ENCODE measurements around the gene RASAL2. TPM values are rescaled to one million over a fixed set of nuclear protein-coding genes. Genes with fewer than 3 reads are reported as not detected.

Gene RASAL2
- total RNA-seq, 2 experiments from 2014 or later = not detected

- H3K4me1 Mint-ChIP-seq (ENCODE audit: low read depth) = no peaks in the 10 kb centered on the region
- ChIA-PET POLR2A (no interaction called here), CTCF (interaction anchor here (0.9 to 3.1 kb wide), 5 partner anchors 19 to 474 kb away, joined by 3 to 11 read pairs (median 4); no protein-coding TSS in a partner anchor)
- H3K27ac Mint-ChIP-seq = no peak overlapping the region
- no peaks in the 10 kb centered on the region for H3K9me3 Mint-ChIP-seq
- H3K4me3 Mint-ChIP-seq = no peak overlapping the region
- H3K27me3 Mint-ChIP-seq = no peaks in the 10 kb centered on the region
- no peaks in the 10 kb centered on the region for H3K36me3 Mint-ChIP-seq (ENCODE audit: low read depth)
- TF ChIP-seq, protein P1, sequence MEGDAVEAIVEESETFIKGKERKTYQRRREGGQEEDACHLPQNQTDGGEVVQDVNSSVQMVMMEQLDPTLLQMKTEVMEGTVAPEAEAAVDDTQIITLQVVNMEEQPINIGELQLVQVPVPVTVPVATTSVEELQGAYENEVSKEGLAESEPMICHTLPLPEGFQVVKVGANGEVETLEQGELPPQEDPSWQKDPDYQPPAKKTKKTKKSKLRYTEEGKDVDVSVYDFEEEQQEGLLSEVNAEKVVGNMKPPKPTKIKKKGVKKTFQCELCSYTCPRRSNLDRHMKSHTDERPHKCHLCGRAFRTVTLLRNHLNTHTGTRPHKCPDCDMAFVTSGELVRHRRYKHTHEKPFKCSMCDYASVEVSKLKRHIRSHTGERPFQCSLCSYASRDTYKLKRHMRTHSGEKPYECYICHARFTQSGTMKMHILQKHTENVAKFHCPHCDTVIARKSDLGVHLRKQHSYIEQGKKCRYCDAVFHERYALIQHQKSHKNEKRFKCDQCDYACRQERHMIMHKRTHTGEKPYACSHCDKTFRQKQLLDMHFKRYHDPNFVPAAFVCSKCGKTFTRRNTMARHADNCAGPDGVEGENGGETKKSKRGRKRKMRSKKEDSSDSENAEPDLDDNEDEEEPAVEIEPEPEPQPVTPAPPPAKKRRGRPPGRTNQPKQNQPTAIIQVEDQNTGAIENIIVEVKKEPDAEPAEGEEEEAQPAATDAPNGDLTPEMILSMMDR (IDR thresholded peaks at IDR 0.05) = no peak
- ATAC-seq (no peak), DNase-seq (no peak)
- intact Hi-C loops (cut with micrococcal nuclease) = no loop called here
Measured at GRCh38 chr1:178528953-178529335, 435.0 kb downstream of the RASAL2 start.

- POLR2A ChIA-PET = no interaction called here
- intact Hi-C loops (cut with micrococcal nuclease) = loop anchor here (5.0 kb wide), 1 partner anchor 473 kb away; no protein-coding TSS in a partner anchor
- no peak for ATAC-seq
- Mint-ChIP-seq H3K4me1 (ENCODE audit: low read depth) (no peaks in the 10 kb centered on the region), H3K4me3 (no peak overlapping the region), H3K27ac (no peak overlapping the region), H3K27me3 (no peaks in the 10 kb centered on the region), H3K9me3 (no peaks in the 10 kb centered on the region), H3K36me3 (ENCODE audit: low read depth) (no peaks in the 10 kb centered on the region)
- DNase-seq = no peak
- CTCF ChIA-PET = interaction anchor here (0.9 to 3.1 kb wide), 4 partner anchors 18 to 473 kb away, joined by 3 to 11 read pairs (median 4); no protein-coding TSS in a partner anchor
- TF ChIP-seq, protein P1 (IDR thresholded peaks at IDR 0.05) = no peak
Measured at GRCh38 chr1:178529364-178530036, 435.6 kb downstream of the RASAL2 start.

DNA sequence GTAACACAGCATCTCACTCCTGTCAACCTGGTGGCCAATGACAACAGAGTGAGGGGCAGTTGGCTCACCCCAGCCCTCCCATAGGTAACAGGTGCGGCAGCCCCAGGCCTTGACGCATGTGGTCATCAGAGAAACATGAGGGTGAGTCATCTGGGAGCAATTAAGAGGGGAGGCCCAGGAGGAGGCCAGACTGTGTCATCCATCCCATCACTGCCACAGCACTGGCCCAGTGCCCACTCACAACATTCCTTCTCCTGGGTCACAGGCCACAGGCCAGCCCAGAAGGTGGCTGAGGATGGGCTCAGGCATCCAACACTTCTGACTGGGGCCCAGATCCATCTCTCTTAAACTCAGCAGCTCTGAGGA lies 436.1 kb downstream of the RASAL2 start:
- intact Hi-C loops (cut with micrococcal nuclease) = loop anchor here (5.0 kb wide), 1 partner anchor 472 kb away; no protein-coding TSS in a partner anchor

DNA sequence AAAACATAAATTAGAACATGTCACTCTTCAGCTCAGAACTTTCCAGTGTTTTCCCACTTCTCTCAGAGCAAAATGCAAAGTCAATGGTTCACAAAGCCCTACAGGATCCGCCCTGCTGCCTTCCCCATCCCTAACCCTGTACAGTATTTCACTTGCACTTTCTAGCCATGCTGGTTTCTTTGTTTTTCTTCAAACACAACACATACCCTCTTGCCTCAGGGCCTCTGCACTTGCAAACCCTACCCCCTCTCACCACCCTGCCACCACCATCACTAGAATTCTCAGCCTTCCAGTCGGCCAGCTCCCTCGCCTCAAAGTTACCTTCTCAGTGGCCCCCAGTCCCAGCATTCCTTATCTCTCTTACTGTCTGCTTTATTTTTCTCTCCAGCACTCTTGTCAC lies 436.6 kb downstream of the RASAL2 start:
- H3K9me3 Mint-ChIP-seq = no peaks in the 10 kb centered on the region
- H3K4me1 Mint-ChIP-seq (ENCODE audit: low read depth) = no peaks in the 10 kb centered on the region
- no peak for ATAC-seq
- H3K4me3 Mint-ChIP-seq = no peak overlapping the region
- DNase-seq = no peak
- no peak overlapping the region for H3K27ac Mint-ChIP-seq
- POLR2A ChIA-PET = no interaction called here
- intact Hi-C loops (cut with micrococcal nuclease) = loop anchor here (5.0 kb wide), 1 partner anchor 472 kb away; no protein-coding TSS in a partner anchor
- TF ChIP-seq, protein P1 (IDR thresholded peaks at IDR 0.05) = no peak
- CTCF ChIA-PET = interaction anchor here (0.6 to 1.2 kb wide), 5 partner anchors 12 to 231 kb away, joined by 3 read pairs; no protein-coding TSS in a partner anchor
- no peaks in the 10 kb centered on the region for H3K36me3 Mint-ChIP-seq (ENCODE audit: low read depth)
- H3K27me3 Mint-ChIP-seq = no peaks in the 10 kb centered on the region

More for the DNA sequence above, 436.1 kb downstream of the RASAL2 start:
- ChIA-PET CTCF (interaction anchor here (0.7 to 1.5 kb wide), 5 partner anchors 12 to 473 kb away, joined by 3 to 5 read pairs (median 3); no protein-coding TSS in a partner anchor), POLR2A (no interaction called here)
- Mint-ChIP-seq H3K9me3 (no peaks in the 10 kb centered on the region), H3K27me3 (no peaks in the 10 kb centered on the region), H3K27ac (no peak overlapping the region), H3K4me1 (ENCODE audit: low read depth) (no peaks in the 10 kb centered on the region), H3K36me3 (ENCODE audit: low read depth) (no peaks in the 10 kb centered on the region), H3K4me3 (no peak overlapping the region)
- no peak for ATAC-seq
- TF ChIP-seq, protein P1 (IDR thresholded peaks at IDR 0.05) = no peak
- DNase-seq = no peak

- Mint-ChIP-seq H3K27me3 (no peaks in the 10 kb centered on the region), H3K4me3 (no peak overlapping the region), H3K9me3 (no peaks in the 10 kb centered on the region), H3K36me3 (ENCODE audit: low read depth) (no peaks in the 10 kb centered on the region), H3K27ac (no peak overlapping the region), H3K4me1 (ENCODE audit: low read depth) (no peaks in the 10 kb centered on the region)
- no peak for DNase-seq
- no peak for ATAC-seq
- intact Hi-C loops (cut with micrococcal nuclease) = loop anchor here (2.0 to 5.0 kb wide), 2 partner anchors 221 to 470 kb away; no protein-coding TSS in a partner anchor
- POLR2A ChIA-PET = no interaction called here
- CTCF ChIA-PET = interaction anchor here (0.6 to 3.3 kb wide), 22 partner anchors 10 to 839 kb away, joined by 3 to 29 read pairs (median 3); no protein-coding TSS in a partner anchor
- TF ChIP-seq, protein P1 (IDR thresholded peaks at IDR 0.05) = no peak
Measured at GRCh38 chr1:178531887-178532286, 438.0 kb downstream of the RASAL2 start.

Data from activated CD8-positive, alpha-beta T cell treated with anti-CD3 and anti-CD28 coated beads for 36 hours (primary cell).